HEK293T (cell line): ENCODE results near the gene TIGD1.

ENCODE experiments used
- BHLHE40 ChIP-seq: fragments of 450-650 bp; IDR thresholded peaks from 2 replicates; pipeline ENCODE4 v1.6.1; 2016; ENCODE audit warnings: mild to moderate bottlenecking, moderate library complexity, borderline replicate concordance
- CTBP1 ChIP-seq: fragments of 450-650 bp; IDR thresholded peaks from 2 replicates; pipeline ENCODE4 v1.6.1; 2016; ENCODE audit warnings: borderline replicate concordance
- ELF4 ChIP-seq: fragments of 450-650 bp; IDR thresholded peaks from 2 replicates; pipeline ENCODE4 v1.6.1; 2017; ENCODE audit warnings: antibody characterized with exemption
- FOXA1 ChIP-seq: fragments of 450-650 bp; IDR thresholded peaks from 2 replicates; pipeline ENCODE4 v1.6.1; 2016; ENCODE audit warnings: mild to moderate bottlenecking
- FOXK2 ChIP-seq: fragments of 450-650 bp; IDR thresholded peaks from 2 replicates; pipeline ENCODE4 v1.6.1; 2016; ENCODE audit warnings: mild to moderate bottlenecking
- FOXM1 ChIP-seq: fragments of 450-650 bp; IDR thresholded peaks from 2 replicates; pipeline ENCODE4 v1.6.1; 2017; ENCODE audit warnings: mild to moderate bottlenecking, borderline replicate concordance
- HDGF ChIP-seq: fragments of 450-650 bp; IDR thresholded peaks from 2 replicates; pipeline ENCODE4 v1.6.1; 2017; ENCODE audit warnings: antibody characterized with exemption, borderline replicate concordance
- L3MBTL2 ChIP-seq: fragments of 450-650 bp; conservative IDR thresholded peaks from 2 replicates; pipeline ENCODE4 v1.6.1; 2016; ENCODE audit warnings: mild to moderate bottlenecking
- NFRKB ChIP-seq: fragments of 450-650 bp; IDR thresholded peaks from 2 replicates; pipeline ENCODE4 v1.6.1; 2016; ENCODE audit warnings: mild to moderate bottlenecking, moderate library complexity
- PKNOX1 ChIP-seq: fragments of 450-650 bp; IDR thresholded peaks from 2 replicates; pipeline ENCODE4 v1.6.1; 2016
- SP1 ChIP-seq: fragments of 450-650 bp; IDR thresholded peaks from 2 replicates; pipeline ENCODE4 v1.6.1; 2017
- SUZ12 ChIP-seq: fragments of 450-650 bp; IDR thresholded peaks from 2 replicates; pipeline ENCODE4 v1.6.1; 2016; ENCODE audit warnings: mild to moderate bottlenecking
- TARDBP ChIP-seq: fragments of 450-650 bp; IDR thresholded peaks from 2 replicates; pipeline ENCODE4 v1.6.1; 2016

- TF ChIP-seq FOXK2 = no peak
- no peak for TF ChIP-seq TARDBP
- no peak for TF ChIP-seq FOXM1
- no peak for TF ChIP-seq BHLHE40
- no peak for TF ChIP-seq NFRKB
- no peak for TF ChIP-seq SP1
- no peak for TF ChIP-seq L3MBTL2
- TF ChIP-seq HDGF = no peak
- TF ChIP-seq CTBP1 = no peak
- no peak for TF ChIP-seq FOXA1
- TF ChIP-seq PKNOX1 = no peak
- TF ChIP-seq SUZ12 = no peak
- no peak for TF ChIP-seq ELF4
These were observed 1.4 kb upstream of the TIGD1 start for GRCh38 chr2:232551776-232552175.
